ENCODE data around the gene ZNF536. TPM values are rescaled to one million over a fixed set of nuclear protein-coding genes. Genes with fewer than 3 reads are reported as not detected.

The ZNF536 gene
- total RNA-seq, 6 experiments from 2014 or later = 0.25 TPM; not detected in 5

DNA sequence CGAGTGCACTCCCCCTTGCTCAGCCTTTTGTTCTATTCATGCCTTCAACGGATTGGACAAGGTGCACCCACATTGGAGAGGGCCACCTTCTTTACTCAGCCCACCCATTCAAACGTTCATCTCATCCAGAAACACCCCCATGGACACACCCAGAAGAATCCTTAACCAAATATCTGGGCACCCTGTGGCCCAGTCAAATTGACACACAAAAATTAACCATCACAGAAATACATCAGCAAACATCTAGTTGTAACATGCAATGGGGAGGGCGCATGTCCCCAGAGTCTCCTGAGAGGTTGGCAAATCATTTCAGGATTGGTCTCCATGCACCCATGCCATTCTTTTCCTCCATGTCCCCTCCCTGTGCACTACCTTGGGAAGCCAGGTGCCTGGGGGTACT, 167.1 kb downstream of the ZNF536 start:
- intact Hi-C loops (cut with DNase I) = no loop called here

DNA sequence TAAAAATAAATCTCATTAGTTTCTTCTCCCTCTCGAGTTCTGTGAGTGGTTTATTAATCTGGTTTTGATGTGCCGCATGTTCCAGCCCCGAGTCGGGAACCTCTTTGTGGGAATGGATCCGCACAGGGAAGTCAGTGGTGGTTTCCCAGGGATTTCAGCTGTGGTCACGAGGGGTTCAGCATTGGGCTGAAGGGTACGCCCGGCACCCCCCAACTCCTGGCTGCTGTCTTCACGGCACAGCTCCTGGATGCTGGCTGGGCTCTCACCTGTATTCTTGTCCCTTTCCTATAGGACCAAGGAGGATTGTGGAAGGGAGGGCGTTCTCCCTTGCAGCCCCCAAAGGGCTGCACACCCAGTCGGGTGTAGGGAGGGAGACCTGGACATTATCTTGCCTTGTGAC, 167.8 kb downstream of the ZNF536 start:
- Histone ChIP-seq H3K9me3 (no peaks in the 10 kb centered on the region), H3K27ac (no peak overlapping the region), H3K36me3 (no peaks in the 10 kb centered on the region), H3K27me3 (no peaks in the 10 kb centered on the region), H3K4me1 (no peaks in the 10 kb centered on the region), H3K4me3 (no peak overlapping the region)
- intact Hi-C loops (cut with DNase I) = no loop called here
- ATAC-seq = no peak
- TF ChIP-seq POLR2A (IDR thresholded peaks at IDR 0.05) = no peak
- TF ChIP-seq, protein P1, sequence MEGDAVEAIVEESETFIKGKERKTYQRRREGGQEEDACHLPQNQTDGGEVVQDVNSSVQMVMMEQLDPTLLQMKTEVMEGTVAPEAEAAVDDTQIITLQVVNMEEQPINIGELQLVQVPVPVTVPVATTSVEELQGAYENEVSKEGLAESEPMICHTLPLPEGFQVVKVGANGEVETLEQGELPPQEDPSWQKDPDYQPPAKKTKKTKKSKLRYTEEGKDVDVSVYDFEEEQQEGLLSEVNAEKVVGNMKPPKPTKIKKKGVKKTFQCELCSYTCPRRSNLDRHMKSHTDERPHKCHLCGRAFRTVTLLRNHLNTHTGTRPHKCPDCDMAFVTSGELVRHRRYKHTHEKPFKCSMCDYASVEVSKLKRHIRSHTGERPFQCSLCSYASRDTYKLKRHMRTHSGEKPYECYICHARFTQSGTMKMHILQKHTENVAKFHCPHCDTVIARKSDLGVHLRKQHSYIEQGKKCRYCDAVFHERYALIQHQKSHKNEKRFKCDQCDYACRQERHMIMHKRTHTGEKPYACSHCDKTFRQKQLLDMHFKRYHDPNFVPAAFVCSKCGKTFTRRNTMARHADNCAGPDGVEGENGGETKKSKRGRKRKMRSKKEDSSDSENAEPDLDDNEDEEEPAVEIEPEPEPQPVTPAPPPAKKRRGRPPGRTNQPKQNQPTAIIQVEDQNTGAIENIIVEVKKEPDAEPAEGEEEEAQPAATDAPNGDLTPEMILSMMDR (IDR thresholded peaks at IDR 0.05) = no peak
- WGBS (ENCODE audit: insufficient coverage, low coverage, low lambda C conversion rate, missing lambda C conversion rate) = 64% methylated on average over 7 of the region's 11 CpGs
- no peak for DNase-seq

More for the DNA sequence above, 167.1 kb downstream of the ZNF536 start:
- TF ChIP-seq, protein P1 (IDR thresholded peaks at IDR 0.05) = no peak
- no peak for TF ChIP-seq POLR2A (IDR thresholded peaks at IDR 0.05)
- no peak overlapping the region for H3K4me3 ChIP-seq
- 37% methylated on average over 4 of the region's 4 CpGs for WGBS (ENCODE audit: insufficient coverage, low coverage, low lambda C conversion rate, missing lambda C conversion rate)
- no peak for DNase-seq
- H3K36me3 ChIP-seq = no peaks in the 10 kb centered on the region
- no peak for ATAC-seq
- H3K27me3 ChIP-seq = no peaks in the 10 kb centered on the region
- H3K9me3 ChIP-seq = no peaks in the 10 kb centered on the region
- H3K4me1 ChIP-seq = no peaks in the 10 kb centered on the region
- no peak overlapping the region for H3K27ac ChIP-seq

DNA sequence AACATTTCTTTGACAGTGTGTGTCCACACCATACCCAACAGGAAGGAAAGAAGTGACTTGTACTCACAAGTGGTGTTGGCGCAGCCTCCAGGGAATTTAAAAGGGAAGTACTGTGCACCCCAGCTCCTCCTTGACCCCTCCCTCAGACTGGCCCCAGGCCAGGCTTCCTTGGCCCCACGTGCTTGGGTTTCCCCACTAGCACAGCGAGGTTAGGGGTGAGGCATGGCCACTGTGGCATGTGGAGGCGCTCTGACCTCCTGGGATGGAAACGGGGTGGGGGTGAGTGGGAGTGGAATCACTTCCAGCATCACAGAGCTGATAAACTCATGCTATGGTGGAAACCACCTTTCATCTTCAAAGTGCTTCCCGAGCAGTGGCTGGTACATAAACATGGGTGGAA, 168.6 kb downstream of the ZNF536 start:
- Histone ChIP-seq H3K4me3 (no peak overlapping the region), H3K27me3 (no peaks in the 10 kb centered on the region), H3K27ac (no peak overlapping the region), H3K4me1 (no peaks in the 10 kb centered on the region), H3K9me3 (no peaks in the 10 kb centered on the region), H3K36me3 (no peaks in the 10 kb centered on the region)
- intact Hi-C loops (cut with DNase I) = no loop called here
- TF ChIP-seq POLR2A (IDR thresholded peaks at IDR 0.05) = no peak
- TF ChIP-seq, protein P1 (IDR thresholded peaks at IDR 0.05) = no peak
- DNase-seq (no peak), ATAC-seq (no peak)
- 42% methylated on average over 3 of the region's 6 CpGs for WGBS (ENCODE audit: insufficient coverage, low coverage, low lambda C conversion rate, missing lambda C conversion rate)

DNA sequence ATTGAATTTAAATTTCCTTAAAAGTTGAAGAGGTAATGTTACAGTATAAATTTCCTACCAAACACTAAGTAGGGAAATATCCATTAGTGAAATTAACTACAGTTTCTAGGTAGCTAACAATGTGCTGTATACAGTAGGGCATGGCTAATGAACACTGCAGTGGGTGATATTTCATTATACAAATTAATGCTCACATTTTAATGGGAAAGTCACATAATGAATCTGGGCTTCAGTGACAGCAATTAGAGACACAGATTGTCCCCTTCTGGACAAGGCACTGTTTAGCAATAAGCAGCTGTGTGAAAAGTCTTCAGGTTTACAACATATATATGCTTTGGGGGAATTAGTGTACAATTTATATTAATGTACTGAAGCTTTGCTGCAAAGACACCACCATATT, 169.4 kb downstream of the ZNF536 start:
- no peaks in the 10 kb centered on the region for H3K27me3 ChIP-seq

More for the DNA sequence above, 169.4 kb downstream of the ZNF536 start:
- Histone ChIP-seq H3K4me1 (no peaks in the 10 kb centered on the region), H3K27ac (no peak overlapping the region), H3K9me3 (no peaks in the 10 kb centered on the region), H3K36me3 (no peaks in the 10 kb centered on the region), H3K4me3 (no peak overlapping the region)
- ATAC-seq (no peak), DNase-seq (no peak)
- TF ChIP-seq, protein P1 (IDR thresholded peaks at IDR 0.05) = no peak
- no peak for TF ChIP-seq POLR2A (IDR thresholded peaks at IDR 0.05)
- intact Hi-C loops (cut with DNase I) = no loop called here

All from right lobe of liver (tissue), 6 donors.